ENCODE data around the gene AOPEP.

DNA sequence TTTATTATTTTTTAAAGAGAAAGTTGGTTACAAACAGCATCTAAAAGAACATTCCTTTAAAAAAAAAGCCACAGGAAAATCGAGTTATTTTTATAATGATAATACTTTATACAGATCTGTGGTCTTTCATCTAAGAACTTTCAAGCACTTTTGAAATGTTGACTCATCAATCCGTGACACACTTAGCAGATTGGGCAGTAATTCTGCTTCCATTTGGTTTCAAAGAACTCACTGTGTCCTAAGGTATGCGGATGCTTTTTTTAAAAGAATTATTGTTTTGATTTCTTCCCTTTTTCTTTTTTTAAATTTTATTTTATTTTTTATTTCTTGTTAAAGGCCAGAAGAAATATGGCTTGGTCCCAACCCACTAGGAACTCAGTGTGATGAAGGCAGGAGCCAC is 147.8 kb downstream of the AOPEP start:
- no peak for TF ChIP-seq EZH2 (IDR thresholded peaks at IDR 0.05; ENCODE audit: borderline replicate concordance, low read length)
- TF ChIP-seq, protein P1, sequence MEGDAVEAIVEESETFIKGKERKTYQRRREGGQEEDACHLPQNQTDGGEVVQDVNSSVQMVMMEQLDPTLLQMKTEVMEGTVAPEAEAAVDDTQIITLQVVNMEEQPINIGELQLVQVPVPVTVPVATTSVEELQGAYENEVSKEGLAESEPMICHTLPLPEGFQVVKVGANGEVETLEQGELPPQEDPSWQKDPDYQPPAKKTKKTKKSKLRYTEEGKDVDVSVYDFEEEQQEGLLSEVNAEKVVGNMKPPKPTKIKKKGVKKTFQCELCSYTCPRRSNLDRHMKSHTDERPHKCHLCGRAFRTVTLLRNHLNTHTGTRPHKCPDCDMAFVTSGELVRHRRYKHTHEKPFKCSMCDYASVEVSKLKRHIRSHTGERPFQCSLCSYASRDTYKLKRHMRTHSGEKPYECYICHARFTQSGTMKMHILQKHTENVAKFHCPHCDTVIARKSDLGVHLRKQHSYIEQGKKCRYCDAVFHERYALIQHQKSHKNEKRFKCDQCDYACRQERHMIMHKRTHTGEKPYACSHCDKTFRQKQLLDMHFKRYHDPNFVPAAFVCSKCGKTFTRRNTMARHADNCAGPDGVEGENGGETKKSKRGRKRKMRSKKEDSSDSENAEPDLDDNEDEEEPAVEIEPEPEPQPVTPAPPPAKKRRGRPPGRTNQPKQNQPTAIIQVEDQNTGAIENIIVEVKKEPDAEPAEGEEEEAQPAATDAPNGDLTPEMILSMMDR (IDR thresholded peaks at IDR 0.05; ENCODE audit: low read length), result no peak

Data from OCI-LY1 (cell line).